GM12878 (cell line): ENCODE data around the gene AVEN. TPM values are rescaled to one million over a fixed set of nuclear protein-coding genes. Genes with fewer than 3 reads are reported as not detected.

Source experiments
- ATAC-seq: fragments of 200-7000 bp; cut with Tn5 transposase; 3 replicates; pipeline ENCODE4 v1.9.1; 2020; ENCODE audit warnings: mild to moderate bottlenecking, moderate library complexity
- BruUV-seq: library from RNA; stranded (reverse); fragments of 400-500 nt; replicated peaks from 2 replicates; lab custom pipeline; 2021; lab: Mats Ljungman, UMichigan
- CTCF ChIA-PET: fragments of 300-600 bp; sonication (Branson Sonifier 250); formaldehyde crosslinking; extraction: SDS; loops from one replicate; lab custom pipeline; 2021; ENCODE audit warnings: inconsistent platforms; lab: Yijun Ruan, JAX
- POLR2A ChIA-PET: fragments of 350-600 bp; formaldehyde crosslinking; extraction: SDS; loops from one replicate; lab custom pipeline; 2021; ENCODE audit warnings: inconsistent platforms; lab: Charles Lee
- RAD21 ChIA-PET: fragments of 300-600 bp; sonication (Branson Sonifier 250); formaldehyde crosslinking; loops from one replicate; lab custom pipeline; 2023; ENCODE audit warnings: antibody characterized with exemption; ENCODE audit not compliant: unreplicated experiment; lab: Charles Lee
- SMC1A ChIA-PET: fragments of 300-600 bp; sonication (Branson Sonifier 250); formaldehyde crosslinking; loops from one replicate; lab custom pipeline; 2023; ENCODE audit not compliant: unreplicated experiment, uncharacterized antibody; lab: Charles Lee
- DNase-seq: peaks from one replicate; pipeline ENCODE4 v3.0.0-alpha.2; 2011; ENCODE audit warnings: low read depth, low spot score
- FAIRE-seq: peaks from 3 replicates; lab custom pipeline; 2011; peaks lifted over from hg19 to GRCh38; lab: Jason Lieb, UNC
- H2AFZ ChIP-seq: 2 replicates; pipeline ENCODE4 v1.6.0; 2011; ENCODE audit warnings: low read depth, low read length, control low read depth; ENCODE audit not compliant: control insufficient read depth
- H3K27ac ChIP-seq: 2 replicates; pipeline ENCODE4 v1.5.1; 2011; ENCODE audit warnings: control low read depth; ENCODE audit not compliant: control insufficient read depth, insufficient read depth
- H3K27me3 ChIP-seq, 2 experiments: replicated peaks in 1 of 2; 2 replicates each; pipeline versions ENCODE4 v1.6.0 to v1.6.1; 2011; ENCODE audit warnings: low read length in 1 of 2; ENCODE audit not compliant: control insufficient read depth in 2 of 2, insufficient read depth in 2 of 2
- H3K36me3 ChIP-seq, 2 experiments: 2 replicates each; pipeline ENCODE4 v1.5.1; 2011; ENCODE audit warnings: low read length in 1 of 2; ENCODE audit not compliant: control insufficient read depth in 2 of 2, insufficient read depth in 2 of 2
- H3K4me1 ChIP-seq: 2 replicates; pipeline ENCODE4 v1.6.1; 2011; ENCODE audit warnings: mild to moderate bottlenecking, low read length, moderate library complexity, mixed read lengths; ENCODE audit not compliant: control insufficient read depth, insufficient read depth
- H3K4me2 ChIP-seq: 2 replicates; pipeline ENCODE4 v1.6.0; 2011; ENCODE audit warnings: control low read depth; ENCODE audit not compliant: control insufficient read depth, insufficient read depth
- H3K4me3 ChIP-seq: fragments of 200-600 bp; sonication (generic); 2 replicates; pipeline ENCODE4 v1.5.1; 2016
- H3K79me2 ChIP-seq: 2 replicates; pipeline ENCODE4 v1.6.0; 2011; ENCODE audit warnings: low read length; ENCODE audit not compliant: control insufficient read depth, insufficient read depth
- H3K9ac ChIP-seq: 2 replicates; pipeline ENCODE4 v1.8.0; 2011; ENCODE audit warnings: low read length, control low read depth, mixed read lengths; ENCODE audit not compliant: control insufficient read depth, insufficient read depth
- H3K9me3 ChIP-seq: replicated peaks from 3 replicates; pipeline ENCODE4 v1.5.1; 2011; ENCODE audit warnings: mild to moderate bottlenecking, low read length; ENCODE audit not compliant: control insufficient read depth, insufficient read depth
- H4K20me1 ChIP-seq: 2 replicates; pipeline ENCODE4 v1.6.0; 2011; ENCODE audit not compliant: control insufficient read depth, insufficient read depth
- IKZF2 ChIP-seq, 2 experiments: fragments of 450-650 bp; IDR thresholded peaks; 2 replicates each; pipeline ENCODE4 v1.6.1; 2017; ENCODE audit warnings: mild to moderate bottlenecking in 2 of 2, moderate library complexity in 2 of 2
- POLR2A ChIP-seq: IDR thresholded peaks from 2 replicates; pipeline ENCODE4 v1.6.1; 2011; ENCODE audit warnings: low read depth, mild to moderate bottlenecking, low read length
- RAD21 ChIP-seq: IDR thresholded peaks from 2 replicates; pipeline ENCODE4 v1.6.1; 2011; ENCODE audit warnings: mild to moderate bottlenecking, low read depth, low read length, moderate library complexity; ENCODE audit not compliant: insufficient read depth
- SMC3 ChIP-seq: IDR thresholded peaks from 2 replicates; pipeline ENCODE4 v1.6.1; 2011; ENCODE audit warnings: low read length, improper control_type of control experiment, borderline replicate concordance
- TAF1 ChIP-seq: IDR thresholded peaks from 2 replicates; pipeline ENCODE4 v1.6.1; 2011; ENCODE audit warnings: mild to moderate bottlenecking, low read depth, low read length, borderline replicate concordance
- WGBS: methylation state at CpG from one replicate; pipeline ENCODE4 v1.1.6; 2016; ENCODE audit warnings: low lambda C conversion rate; ENCODE audit not compliant: insufficient replicate concordance, insufficient coverage; ENCODE audit errors: missing lambda C conversion rate; 5-methylcytosine and 5-hydroxymethylcytosine counted together
- in situ Hi-C: fragments of 300-500 bp; cut with MboI; formaldehyde crosslinking; loops from 9 replicates; pipeline ENCODE4 v1.14.3; 2018; ENCODE audit warnings: mixed read lengths
- intact Hi-C: fragments of 100-400 bp; cut with micrococcal nuclease; formaldehyde crosslinking; loops from one replicate; pipeline ENCODE4 v1.14.2; 2022; ENCODE audit not compliant: unreplicated experiment
- polyA plus RNA-seq, 11 experiments: library from polyadenylated mRNA; depleted of rRNA in 4 of 11; unstranded in 6 of 11; stranded (reverse) in 5 of 11; fragments of >200 nt; fragmentation: Nextera tagmentation in 4 of 11; fragmentation: Illumina TruSeq in 1 of 11; extraction: Ambion mirVana in 4 of 11; extraction: Trizol in 1 of 11; gene quantifications; 1 replicate in 1 of 11; 2 replicates in 10 of 11; pipeline versions ENCODE4 v1.2.1 to v1.2.3, GENCODE V29; 2011 to 2016; ENCODE audit warnings: inconsistent platforms in 2 of 11, missing spikeins in 2 of 11, low read depth in 1 of 11
- total RNA-seq, 4 experiments: library from RNA; depleted of rRNA in 3 of 4; stranded (reverse); fragments of >200 nt in 3 of 4; fragmentation: Illumina TruSeq in 1 of 4; extraction: Trizol in 1 of 4; gene quantifications; 2 replicates each; pipeline versions ENCODE4 v1.2.1 to v1.2.3, GENCODE V29; 2013 to 2021
- TF ChIP-seq, protein P1 (sequence below), 3 experiments: IDR thresholded peaks in 2 of 3; conservative IDR thresholded peaks in 1 of 3; 2 replicates each; pipeline ENCODE4 v1.5.1; 2011; ENCODE audit warnings: low read depth in 3 of 3, low read length in 3 of 3, mild to moderate bottlenecking in 3 of 3, control low read depth in 2 of 3, moderate library complexity in 2 of 3, inconsistent platforms in 1 of 3, mixed read lengths in 1 of 3; ENCODE audit not compliant: control insufficient read depth in 2 of 3, insufficient read depth in 1 of 3; ENCODE audit errors: extremely low read depth in 1 of 3

AVEN gene
- total and polyA plus RNA-seq, 10 of the 15 experiments (the other 5 are each of a cell fraction or from before 2014, with no cell fraction given), result 1.4 to 15.1 (median 10.5) TPM

- in situ Hi-C loops, result loop anchor here (5.0 kb wide), 1 partner anchor 227 kb away; no protein-coding TSS in a partner anchor
- SMC1A ChIA-PET, result interaction anchor here (0.6 to 1.0 kb wide), 2 partner anchors 233 to 322 kb away, joined by 3 to 4 read pairs; no protein-coding TSS in a partner anchor
- Histone ChIP-seq H3K4me1 (no peaks in the 10 kb centered on the region), H2AFZ (no peak overlapping the region), H3K27ac (no peak overlapping the region), H3K9me3 (no peaks in the 10 kb centered on the region)
- ATAC-seq, result peak; percentile 85
- intact Hi-C loops, result loop anchor here (1.0 kb wide), 1 partner anchor 227 kb away; no protein-coding TSS in a partner anchor
- FAIRE-seq, result peak; percentile 70
- peak; percentile 86 for TF ChIP-seq RAD21
- peak; percentile 63; the same call in 1 of the 2 replicates for TF ChIP-seq SMC3
- TF ChIP-seq, protein P1, sequence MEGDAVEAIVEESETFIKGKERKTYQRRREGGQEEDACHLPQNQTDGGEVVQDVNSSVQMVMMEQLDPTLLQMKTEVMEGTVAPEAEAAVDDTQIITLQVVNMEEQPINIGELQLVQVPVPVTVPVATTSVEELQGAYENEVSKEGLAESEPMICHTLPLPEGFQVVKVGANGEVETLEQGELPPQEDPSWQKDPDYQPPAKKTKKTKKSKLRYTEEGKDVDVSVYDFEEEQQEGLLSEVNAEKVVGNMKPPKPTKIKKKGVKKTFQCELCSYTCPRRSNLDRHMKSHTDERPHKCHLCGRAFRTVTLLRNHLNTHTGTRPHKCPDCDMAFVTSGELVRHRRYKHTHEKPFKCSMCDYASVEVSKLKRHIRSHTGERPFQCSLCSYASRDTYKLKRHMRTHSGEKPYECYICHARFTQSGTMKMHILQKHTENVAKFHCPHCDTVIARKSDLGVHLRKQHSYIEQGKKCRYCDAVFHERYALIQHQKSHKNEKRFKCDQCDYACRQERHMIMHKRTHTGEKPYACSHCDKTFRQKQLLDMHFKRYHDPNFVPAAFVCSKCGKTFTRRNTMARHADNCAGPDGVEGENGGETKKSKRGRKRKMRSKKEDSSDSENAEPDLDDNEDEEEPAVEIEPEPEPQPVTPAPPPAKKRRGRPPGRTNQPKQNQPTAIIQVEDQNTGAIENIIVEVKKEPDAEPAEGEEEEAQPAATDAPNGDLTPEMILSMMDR (IDR thresholded peaks at IDR 0.05 in 2 of 3, conservative IDR thresholded peaks at IDR 0.05 in 1 of 3; ENCODE audit: control insufficient read depth in 2 of 3, extremely low read depth in 1 of 3, insufficient read depth in 1 of 3, low read depth in 3 of 3, low read length in 3 of 3), result peak; percentile 51 to 73 (median 63)
- TF ChIP-seq IKZF2 (IDR thresholded peaks at IDR 0.05), result no peak
- TF ChIP-seq POLR2A, result no peak
- no peak for TF ChIP-seq TAF1
- TF ChIP-seq, all 136 proteins: peak for 3
- Histone ChIP-seq H3K4me2 (no peak overlapping the region), H3K9ac (no peak overlapping the region), H3K79me2 (no peaks in the 10 kb centered on the region), H3K36me3 (no peaks in the 10 kb centered on the region), H4K20me1 (no peaks in the 10 kb centered on the region), H3K4me3 (no peak overlapping the region), H3K27me3 (no peaks in the 10 kb centered on the region)
- DNase-seq, result no peak
- ChIA-PET RAD21 (interaction anchor here (1.0 kb wide), 1 partner anchor 11 kb away, joined by 5 read pairs; no protein-coding TSS in a partner anchor), CTCF (interaction anchor here (0.6 to 4.1 kb wide), 5 partner anchors 9 to 657 kb away, joined by 3 to 23 read pairs (median 3); no protein-coding TSS in a partner anchor), POLR2A (interaction anchor here (0.6 kb wide), 1 partner anchor 30 kb away, joined by 3 read pairs; no protein-coding TSS in a partner anchor)
- 47% methylated on average over 8 of the region's 8 CpGs for WGBS
- BruUV-seq, result no TSS peak
Observed at GRCh38 chr15:33963831-33964664, 75.0 kb downstream of the AVEN start.
